ENCODE measurements around the gene HIC1.
A peak's percentile ranks its signal among the peaks of the same experiment; 100 is the strongest.

HIC1 gene

DNA sequence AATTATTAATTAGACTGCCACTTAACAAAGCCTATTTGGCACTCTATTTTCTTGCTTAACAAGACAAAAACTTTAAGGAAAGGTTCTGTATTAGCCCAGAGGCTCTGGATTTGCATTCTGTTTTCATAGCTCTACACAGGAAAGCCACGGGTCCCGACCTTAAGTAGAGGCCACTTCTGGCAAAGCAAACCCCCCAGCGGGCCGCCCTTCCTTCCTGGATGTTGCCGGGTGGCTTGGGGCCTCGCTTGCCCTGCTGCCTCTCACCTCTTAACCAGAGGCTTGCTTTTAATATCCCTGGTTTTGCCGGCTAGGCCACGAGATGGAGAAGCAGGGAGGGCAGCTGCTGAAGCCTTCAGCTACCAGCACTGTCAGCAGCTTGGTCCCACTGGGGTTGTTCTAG, 34.2 kb upstream of the HIC1 start:
- in situ Hi-C loops (cut with HindIII; ENCODE audit: low sequenced_read_pairs), result no loop called here
- TF ChIP-seq, protein P1, sequence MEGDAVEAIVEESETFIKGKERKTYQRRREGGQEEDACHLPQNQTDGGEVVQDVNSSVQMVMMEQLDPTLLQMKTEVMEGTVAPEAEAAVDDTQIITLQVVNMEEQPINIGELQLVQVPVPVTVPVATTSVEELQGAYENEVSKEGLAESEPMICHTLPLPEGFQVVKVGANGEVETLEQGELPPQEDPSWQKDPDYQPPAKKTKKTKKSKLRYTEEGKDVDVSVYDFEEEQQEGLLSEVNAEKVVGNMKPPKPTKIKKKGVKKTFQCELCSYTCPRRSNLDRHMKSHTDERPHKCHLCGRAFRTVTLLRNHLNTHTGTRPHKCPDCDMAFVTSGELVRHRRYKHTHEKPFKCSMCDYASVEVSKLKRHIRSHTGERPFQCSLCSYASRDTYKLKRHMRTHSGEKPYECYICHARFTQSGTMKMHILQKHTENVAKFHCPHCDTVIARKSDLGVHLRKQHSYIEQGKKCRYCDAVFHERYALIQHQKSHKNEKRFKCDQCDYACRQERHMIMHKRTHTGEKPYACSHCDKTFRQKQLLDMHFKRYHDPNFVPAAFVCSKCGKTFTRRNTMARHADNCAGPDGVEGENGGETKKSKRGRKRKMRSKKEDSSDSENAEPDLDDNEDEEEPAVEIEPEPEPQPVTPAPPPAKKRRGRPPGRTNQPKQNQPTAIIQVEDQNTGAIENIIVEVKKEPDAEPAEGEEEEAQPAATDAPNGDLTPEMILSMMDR (IDR thresholded peaks at IDR 0.05; ENCODE audit: low read depth, low read length, missing control alignments), result no peak
- DNase-seq (ENCODE audit: low read depth), result no peak
- no peak overlapping the region for H3K4me3 ChIP-seq (ENCODE audit: low read depth, low read length)

DNA sequence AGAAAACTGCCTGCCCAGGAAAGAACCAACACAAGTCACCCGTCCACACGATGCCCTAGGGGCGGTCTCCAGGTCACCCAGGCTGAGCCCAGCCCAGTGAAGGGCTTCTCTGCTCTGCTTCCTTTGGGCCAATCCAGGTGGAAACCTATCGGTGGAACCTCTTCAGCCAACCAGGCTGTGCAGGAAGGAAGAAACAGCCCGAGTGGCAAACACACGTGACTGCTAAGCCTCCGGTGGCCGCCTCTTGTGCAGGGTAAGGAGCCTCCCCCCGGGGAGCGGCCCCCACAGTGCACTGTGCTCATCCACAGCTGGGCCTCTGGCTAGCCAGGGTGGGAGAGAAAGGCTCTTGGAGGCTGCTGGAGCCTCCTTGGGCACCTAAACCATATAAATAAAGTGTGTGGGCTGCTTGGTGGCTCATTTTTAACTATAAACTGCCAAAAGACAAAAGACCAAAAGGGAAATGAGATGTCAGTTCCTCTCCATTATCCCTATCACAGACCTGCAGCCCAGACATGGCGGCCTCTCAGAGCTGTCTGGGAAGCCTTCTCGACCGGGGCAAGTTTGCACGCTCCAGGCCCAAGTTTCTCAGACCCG, 32.2 kb upstream of the HIC1 start:
- DNase-seq (ENCODE audit: low read depth), result no peak
- in situ Hi-C loops (cut with HindIII; ENCODE audit: low sequenced_read_pairs), result no loop called here
- no peak overlapping the region for H3K4me3 ChIP-seq (ENCODE audit: low read depth, low read length)
- TF ChIP-seq, protein P1 (IDR thresholded peaks at IDR 0.05; ENCODE audit: low read depth, low read length, missing control alignments), result no peak

DNA sequence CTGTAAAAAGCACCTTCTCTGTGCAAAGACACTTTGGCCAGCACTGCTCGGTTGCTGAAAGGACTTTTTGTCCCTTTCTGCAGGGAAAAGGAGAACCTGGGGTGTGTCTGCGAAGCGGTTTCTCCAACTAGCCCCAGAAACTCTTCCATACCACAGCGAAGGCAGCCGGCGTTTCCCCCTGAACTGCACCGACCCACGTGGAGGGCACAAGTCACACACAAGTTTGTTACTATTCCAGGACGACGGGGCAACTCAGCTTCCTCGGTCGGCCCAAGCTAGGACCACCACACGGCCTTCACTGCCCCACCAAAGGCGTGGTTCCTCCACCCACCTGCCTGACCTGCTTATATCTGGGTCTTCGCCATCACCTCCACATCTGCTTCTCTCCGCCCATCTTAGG, 31.6 kb upstream of the HIC1 start:
- DNase-seq (ENCODE audit: low read depth), result no peak
- no peak overlapping the region for H3K4me3 ChIP-seq (ENCODE audit: low read depth, low read length)
- TF ChIP-seq, protein P1 (IDR thresholded peaks at IDR 0.05; ENCODE audit: low read depth, low read length, missing control alignments), result no peak
- in situ Hi-C loops (cut with HindIII; ENCODE audit: low sequenced_read_pairs), result no loop called here

DNA sequence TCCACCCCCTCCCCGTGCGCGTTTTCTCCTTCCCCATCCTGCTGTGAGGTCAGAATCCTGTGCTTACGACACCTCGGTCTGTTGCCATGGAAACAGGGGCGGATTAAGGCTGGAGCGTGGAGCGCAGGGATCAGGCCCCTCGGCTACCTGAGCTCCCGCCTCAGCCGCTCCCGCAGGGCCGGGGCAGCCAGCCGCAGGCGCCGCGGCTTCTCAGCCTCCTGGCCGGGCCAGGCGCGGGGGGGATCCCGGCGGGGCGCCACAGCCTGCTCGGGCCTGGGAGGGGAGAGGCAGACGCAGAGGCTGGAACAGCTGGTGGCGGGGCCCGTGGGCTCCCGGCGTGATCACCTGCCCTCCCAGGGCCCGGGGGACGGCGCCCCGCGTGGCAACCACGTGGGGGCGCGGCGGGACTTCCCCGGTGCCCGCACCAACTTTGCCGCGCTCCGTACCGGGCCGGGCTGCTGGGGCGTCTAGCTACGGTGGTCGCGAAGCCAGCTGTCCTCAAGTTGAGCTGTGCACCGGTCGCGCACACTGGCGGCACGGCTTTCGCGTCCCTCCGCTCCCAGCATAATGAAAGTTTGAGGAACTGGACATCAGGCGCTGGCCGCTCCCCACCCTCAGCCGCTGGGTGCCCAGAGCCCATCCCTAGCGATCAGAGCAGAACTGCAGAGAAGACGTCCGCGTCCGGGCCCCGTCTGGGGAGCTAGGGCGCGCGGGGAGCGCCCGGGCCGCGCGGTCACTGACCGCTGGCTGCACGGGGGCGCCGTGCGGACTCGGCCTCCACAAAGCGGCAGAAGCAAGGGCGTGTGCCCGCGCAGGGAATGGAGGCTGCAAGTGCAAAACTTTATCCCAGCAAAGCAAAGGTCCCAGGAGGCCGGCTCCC, 31.0 kb upstream of the HIC1 start:
- in situ Hi-C loops (cut with HindIII; ENCODE audit: low sequenced_read_pairs), result no loop called here
- TF ChIP-seq, protein P1 (IDR thresholded peaks at IDR 0.05; ENCODE audit: low read depth, low read length, missing control alignments), result no peak
- H3K4me3 ChIP-seq (ENCODE audit: low read depth, low read length), result peak overlapping the region; percentile 34
- no peak for DNase-seq (ENCODE audit: low read depth)

DNA sequence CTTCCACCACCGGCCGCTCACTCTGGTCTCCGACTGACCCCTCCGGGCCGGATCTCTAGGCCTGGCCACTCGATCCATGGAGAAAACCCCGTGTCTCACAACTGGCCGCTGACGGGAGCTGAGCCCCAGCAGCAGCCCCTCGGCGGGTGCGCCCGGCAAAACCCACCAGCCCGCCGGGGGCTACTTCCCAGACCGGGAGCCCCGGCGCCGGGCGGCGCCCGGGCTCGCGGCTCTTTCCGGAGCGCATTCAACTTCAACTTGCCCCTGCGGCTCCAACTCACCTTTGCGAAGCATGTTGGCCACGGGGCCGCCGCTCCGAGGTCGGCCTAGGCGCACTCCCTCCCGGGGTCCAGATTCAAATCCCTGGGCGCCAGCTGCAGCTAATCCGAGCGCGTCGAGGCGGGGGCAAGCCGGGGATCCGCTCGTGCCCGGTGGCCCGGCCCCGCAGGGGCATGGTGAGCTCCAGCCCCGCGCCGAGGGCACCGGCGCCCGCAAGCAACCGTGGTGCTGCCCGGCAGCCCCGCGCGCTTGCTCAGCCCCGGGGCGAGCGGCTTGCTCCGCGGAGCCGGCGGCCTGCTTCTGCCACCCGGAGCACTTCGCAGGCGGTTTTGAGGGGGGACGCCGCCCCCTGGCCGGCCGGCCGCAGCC, 30.2 kb upstream of the HIC1 start:
- peak overlapping the region; percentile 34 for H3K4me3 ChIP-seq (ENCODE audit: low read depth, low read length)
- DNase-seq (ENCODE audit: low read depth), result no peak
- in situ Hi-C loops (cut with HindIII; ENCODE audit: low sequenced_read_pairs), result no loop called here
- TF ChIP-seq, protein P1 (IDR thresholded peaks at IDR 0.05; ENCODE audit: low read depth, low read length, missing control alignments), result no peak

DNA sequence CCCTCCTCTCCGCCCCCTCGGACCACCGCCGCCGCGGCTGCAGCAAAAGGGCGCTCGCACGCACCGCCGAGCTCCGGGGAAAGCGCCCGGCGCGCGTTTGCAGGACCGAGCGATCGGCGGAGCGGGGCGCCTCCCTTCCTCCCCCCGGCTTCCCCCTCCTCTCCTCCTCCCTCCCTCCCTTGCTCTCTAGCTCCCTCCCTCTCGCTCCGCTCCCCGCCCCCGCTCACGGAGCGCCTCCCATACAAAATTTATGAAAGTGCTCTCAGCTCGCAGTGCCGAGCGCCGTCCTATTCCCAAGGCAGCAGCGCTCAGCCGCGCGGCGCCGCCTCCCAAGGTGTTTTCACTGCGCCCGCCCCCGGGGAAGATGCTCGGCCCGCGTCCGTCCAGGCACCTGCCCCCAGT, 29.7 kb upstream of the HIC1 start, which contains the start of gene RTN4RL1:
RTN4RL1 (minus strand) TSS at position 115 of the 402 bp plus-strand sequence. CDS start 469 bp downstream, outside the sequence.
- no peak for DNase-seq (ENCODE audit: low read depth)
- TF ChIP-seq, protein P1 (IDR thresholded peaks at IDR 0.05; ENCODE audit: low read depth, low read length, missing control alignments), result no peak
- in situ Hi-C loops (cut with HindIII; ENCODE audit: low sequenced_read_pairs), result no loop called here
- H3K4me3 ChIP-seq (ENCODE audit: low read depth, low read length), result peak within 1 kb of the TSS; percentile 34
